A673 (cell line): ENCODE results near the gene USP25. TPM values are rescaled to one million over a fixed set of nuclear protein-coding genes. Genes with fewer than 3 reads are reported as not detected.

Source experiments
- BruUV-seq: library from RNA; stranded (reverse); fragments of 400-500 nt; replicated peaks from 2 replicates; lab custom pipeline; 2021; lab: Mats Ljungman, UMichigan
- CTCF ChIA-PET: fragments of 300-600 bp; sonication (Branson Sonifier 250); formaldehyde crosslinking; loops from one replicate; lab custom pipeline; 2022; ENCODE audit warnings: antibody characterized with exemption; lab: Charles Lee
- POLR2A ChIA-PET: fragments of 300-600 bp; sonication (Branson Sonifier 250); formaldehyde crosslinking; loops from one replicate; lab custom pipeline; 2022; ENCODE audit warnings: antibody characterized with exemption; ENCODE audit not compliant: low non-redundant PET; lab: Charles Lee
- DNase-seq: peaks from one replicate; pipeline ENCODE4 v3.0.0-alpha.2; 2015; ENCODE audit warnings: low spot score
- H3K27ac ChIP-seq: fragments of 200-600 bp; sonication (generic); 2 replicates; pipeline ENCODE4 v1.5.1; 2016; ENCODE audit warnings: mixed run types, low read depth, mild to moderate bottlenecking, mixed read lengths, antibody characterized with exemption, low read length; ENCODE audit not compliant: poor library complexity, severe bottlenecking
- H3K27me3 ChIP-seq: fragments of 200-600 bp; sonication (generic); replicated peaks from 2 replicates; pipeline ENCODE4 v1.6.1; 2017; ENCODE audit warnings: mixed run types, low read depth, mild to moderate bottlenecking, mixed read lengths, antibody characterized with exemption, low read length; ENCODE audit not compliant: insufficient read depth, poor library complexity
- H3K36me3 ChIP-seq: fragments of 200-600 bp; sonication (generic); 2 replicates; pipeline ENCODE4 v1.6.1; 2016; ENCODE audit warnings: mixed run types, mild to moderate bottlenecking, mixed read lengths, antibody characterized with exemption, low read length; ENCODE audit not compliant: insufficient read depth, poor library complexity, severe bottlenecking
- H3K4me1 ChIP-seq: fragments of 200-600 bp; sonication (generic); 2 replicates; pipeline ENCODE4 v1.6.1; 2017; ENCODE audit warnings: mixed run types, mild to moderate bottlenecking, mixed read lengths, antibody characterized with exemption, low read length; ENCODE audit not compliant: insufficient read depth, poor library complexity, severe bottlenecking
- H3K4me3 ChIP-seq: fragments of 200-600 bp; sonication (generic); 2 replicates; pipeline ENCODE4 v1.5.1; 2016; ENCODE audit warnings: low read depth, mixed run types, mild to moderate bottlenecking, mixed read lengths, low read length; ENCODE audit not compliant: poor library complexity, severe bottlenecking
- H3K9me3 ChIP-seq: fragments of 200-600 bp; sonication (generic); 2 replicates; pipeline ENCODE4 v1.6.1; 2016; ENCODE audit warnings: mixed run types, low read depth, mild to moderate bottlenecking, mixed read lengths, antibody characterized with exemption, low read length; ENCODE audit not compliant: poor library complexity, severe bottlenecking
- CTCF ChIP-seq: fragments of 300-800, 200-600 bp; sonication (generic); conservative IDR thresholded peaks from 2 replicates; pipeline ENCODE4 v1.5.1; 2017; ENCODE audit warnings: low read depth, mild to moderate bottlenecking, antibody characterized with exemption, low read length, moderate library complexity, mixed read lengths
- EZH2 ChIP-seq: fragments of 200-600 bp; sonication (generic); IDR thresholded peaks from 2 replicates; pipeline ENCODE4 v1.6.1; 2017; ENCODE audit warnings: borderline replicate concordance, low read depth, mild to moderate bottlenecking, mixed read lengths, antibody characterized with exemption, low read length; ENCODE audit not compliant: poor library complexity, severe bottlenecking
- intact Hi-C: fragments of 100-400 bp; cut with micrococcal nuclease; formaldehyde crosslinking; loops from one replicate; pipeline ENCODE4 v1.10.0; 2022; ENCODE audit not compliant: unreplicated experiment
- total RNA-seq: library from RNA; stranded (reverse); gene quantifications from 2 replicates; pipeline ENCODE4 v1.2.3, GENCODE V29; 2021

USP25 gene
- total RNA-seq, 1 experiment from 2014 or later, result 27.5 TPM

GRCh38 chr21:15706696-15707095 lies 23.1 kb upstream of the USP25 start:
- intact Hi-C loops, result loop anchor here (10.0 kb wide), 1 partner anchor 58 kb away; no protein-coding TSS in a partner anchor
- no peak for DNase-seq

GRCh38 chr21:15713412-15713811 lies 16.4 kb upstream of the USP25 start:
- DNase-seq, result no peak
- H3K4me1 ChIP-seq, result no peaks in the 10 kb centered on the region
- CTCF ChIA-PET, result no interaction called here
- H3K9me3 ChIP-seq, result no peaks in the 10 kb centered on the region
- POLR2A ChIA-PET, result no interaction called here
- no peaks in the 10 kb centered on the region for H3K27me3 ChIP-seq
- no peak overlapping the region for H3K4me3 ChIP-seq
- no peak overlapping the region for H3K27ac ChIP-seq
- intact Hi-C loops, result no loop called here
- no peak for TF ChIP-seq EZH2
- no peak for TF ChIP-seq CTCF
- no TSS peak for BruUV-seq
- no peaks in the 10 kb centered on the region for H3K36me3 ChIP-seq

More at GRCh38 chr21:15706696-15707095, 23.1 kb upstream of the USP25 start:
- Histone ChIP-seq H3K27me3 (no peaks in the 10 kb centered on the region), H3K27ac (no peak overlapping the region), H3K36me3 (no peaks in the 10 kb centered on the region), H3K4me3 (no peak overlapping the region), H3K4me1 (no peaks in the 10 kb centered on the region), H3K9me3 (no peaks in the 10 kb centered on the region)
- BruUV-seq, result no TSS peak
- ChIA-PET CTCF (no interaction called here), POLR2A (no interaction called here)
- TF ChIP-seq CTCF, result no peak
- TF ChIP-seq EZH2, result no peak

- ChIA-PET CTCF (no interaction called here), POLR2A (no interaction called here)
- no peaks in the 10 kb centered on the region for H3K9me3 ChIP-seq
- no peaks in the 10 kb centered on the region for H3K27me3 ChIP-seq
- no peaks in the 10 kb centered on the region for H3K4me1 ChIP-seq
- no peak overlapping the region for H3K4me3 ChIP-seq
- DNase-seq, result no peak
- intact Hi-C loops, result no loop called here
- BruUV-seq, result no TSS peak
- H3K27ac ChIP-seq, result no peak overlapping the region
- H3K36me3 ChIP-seq, result no peaks in the 10 kb centered on the region
- no peak for TF ChIP-seq EZH2
Observed at GRCh38 chr21:15718711-15719110, 11.1 kb upstream of the USP25 start.

DNA sequence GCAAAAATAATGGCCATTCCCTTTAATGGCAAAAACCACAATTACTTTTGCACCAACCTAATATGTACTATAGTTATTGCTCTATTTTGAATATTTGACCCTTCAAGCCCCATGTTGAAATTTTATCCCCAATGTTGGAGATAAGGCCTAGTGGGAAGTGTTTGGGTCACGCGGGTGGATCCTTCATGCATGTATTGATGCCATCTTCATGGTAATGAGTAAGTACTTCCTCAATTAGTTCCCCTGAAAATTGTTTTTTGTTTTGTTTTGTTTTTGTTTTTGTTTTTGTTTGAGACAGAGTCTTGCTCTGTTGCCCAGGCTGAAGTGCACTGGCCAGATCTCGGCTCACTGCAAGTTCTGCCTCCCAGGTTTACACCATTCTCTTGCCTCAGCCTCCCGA lies 9.8 kb upstream of the USP25 start:
- DNase-seq, result no peak
- ChIA-PET CTCF (no interaction called here), POLR2A (no interaction called here)
- intact Hi-C loops, result no loop called here
- H3K9me3 ChIP-seq, result no peaks in the 10 kb centered on the region
- no peaks in the 10 kb centered on the region for H3K27me3 ChIP-seq
- H3K36me3 ChIP-seq, result no peaks in the 10 kb centered on the region
- TF ChIP-seq CTCF (no peak), EZH2 (no peak)
- no TSS peak for BruUV-seq
- no peak overlapping the region for H3K27ac ChIP-seq
- no peaks in the 10 kb centered on the region for H3K4me1 ChIP-seq
- no peak overlapping the region for H3K4me3 ChIP-seq
